ENCODE results near the gene STX8. TPM values are rescaled to one million over a fixed set of nuclear protein-coding genes. Genes with fewer than 3 reads are reported as not detected.

Gene STX8
- polyA plus RNA-seq, 1 of the 3 experiments (the other 2 are of a cell fraction) = 51.3 TPM

DNA sequence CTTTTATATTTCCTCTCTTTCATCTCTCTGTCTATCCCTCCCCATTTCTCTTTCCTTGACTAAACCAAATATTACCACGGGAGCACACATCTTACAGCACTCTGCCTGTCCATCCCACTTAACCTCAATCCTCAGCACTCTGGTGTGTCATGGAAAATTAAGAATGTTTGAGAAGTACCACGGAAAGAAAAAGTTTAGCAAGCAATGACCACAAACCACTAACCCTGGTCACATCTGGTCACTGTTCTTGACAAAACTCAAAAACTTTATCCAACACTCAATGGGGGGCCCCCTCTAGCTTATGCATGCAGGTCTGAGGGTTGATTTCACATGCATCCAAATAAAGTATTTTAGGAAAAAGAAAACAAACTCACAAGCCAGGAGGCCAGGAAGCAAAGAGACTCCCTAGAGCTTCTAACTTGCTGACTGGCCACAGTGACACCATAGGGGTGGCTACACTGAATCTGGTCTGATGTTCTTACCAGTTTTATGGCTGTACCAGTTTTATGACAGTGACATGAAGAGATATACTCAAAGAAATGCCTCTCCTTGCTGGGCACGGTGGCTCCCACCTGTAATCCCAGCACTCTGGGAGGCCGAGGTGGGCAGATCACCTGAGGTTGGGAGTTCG is 229.2 kb downstream of the STX8 start:
- no peaks in the 10 kb centered on the region for H3K36me3 ChIP-seq (replicated peaks in 1 of 2; ENCODE audit: control insufficient read depth in 1 of 2, insufficient read depth in 2 of 2, low read length in 1 of 2)
- H3K27ac ChIP-seq (ENCODE audit: low read depth in 2 of 2, low read length in 1 of 2) = no peak overlapping the region
- CTCF ChIA-PET = no interaction called here
- 72% methylated on average over 4 of the region's 5 CpGs for WGBS (ENCODE audit: low lambda C conversion rate)
- no peak overlapping the region for H3K9ac ChIP-seq
- H2AFZ ChIP-seq (ENCODE audit: low read depth) = no peak overlapping the region
- H4K20me1 ChIP-seq (ENCODE audit: insufficient read depth) = no peaks in the 10 kb centered on the region
- H3K27me3 ChIP-seq (ENCODE audit: insufficient read depth) = no peaks in the 10 kb centered on the region
- no peaks in the 10 kb centered on the region for H3K79me2 ChIP-seq (ENCODE audit: insufficient read depth)
- no peak for DNase-seq
- TF ChIP-seq MEF2A (IDR thresholded peaks at IDR 0.05; ENCODE audit: borderline replicate concordance, low read depth) (no peak), POLR2AphosphoS5 (IDR thresholded peaks at IDR 0.05; ENCODE audit: low read depth, low read length) (no peak), TAF1 (IDR thresholded peaks at IDR 0.05; ENCODE audit: borderline replicate concordance, low read depth, low read length) (no peak), FOSL2 (IDR thresholded peaks at IDR 0.05; ENCODE audit: borderline replicate concordance, low read depth) (no peak), NRF1 (IDR thresholded peaks at IDR 0.05; ENCODE audit: low read depth, low read length) (no peak), TCF12 (IDR thresholded peaks at IDR 0.05) (no peak), YY1 (IDR thresholded peaks at IDR 0.05; ENCODE audit: low read depth) (no peak), JUND (IDR thresholded peaks at IDR 0.05) (no peak), RCOR1 (IDR thresholded peaks at IDR 0.05; ENCODE audit: low read length) (no peak), RAD21 (IDR thresholded peaks at IDR 0.05; ENCODE audit: low read length) (no peak), RFX5 (IDR thresholded peaks at IDR 0.05; ENCODE audit: low read length) (no peak), EP300 (IDR thresholded peaks at IDR 0.05; ENCODE audit: borderline replicate concordance in 1 of 2, low read depth in 1 of 2, low read length in 1 of 2) (no peak), ELF1 (IDR thresholded peaks at IDR 0.05) (no peak)
- TF ChIP-seq, protein P1, sequence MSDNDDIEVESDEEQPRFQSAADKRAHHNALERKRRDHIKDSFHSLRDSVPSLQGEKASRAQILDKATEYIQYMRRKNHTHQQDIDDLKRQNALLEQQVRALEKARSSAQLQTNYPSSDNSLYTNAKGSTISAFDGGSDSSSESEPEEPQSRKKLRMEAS (IDR thresholded peaks at IDR 0.05; ENCODE audit: low read depth) = no peak
- TF ChIP-seq, protein P2, sequence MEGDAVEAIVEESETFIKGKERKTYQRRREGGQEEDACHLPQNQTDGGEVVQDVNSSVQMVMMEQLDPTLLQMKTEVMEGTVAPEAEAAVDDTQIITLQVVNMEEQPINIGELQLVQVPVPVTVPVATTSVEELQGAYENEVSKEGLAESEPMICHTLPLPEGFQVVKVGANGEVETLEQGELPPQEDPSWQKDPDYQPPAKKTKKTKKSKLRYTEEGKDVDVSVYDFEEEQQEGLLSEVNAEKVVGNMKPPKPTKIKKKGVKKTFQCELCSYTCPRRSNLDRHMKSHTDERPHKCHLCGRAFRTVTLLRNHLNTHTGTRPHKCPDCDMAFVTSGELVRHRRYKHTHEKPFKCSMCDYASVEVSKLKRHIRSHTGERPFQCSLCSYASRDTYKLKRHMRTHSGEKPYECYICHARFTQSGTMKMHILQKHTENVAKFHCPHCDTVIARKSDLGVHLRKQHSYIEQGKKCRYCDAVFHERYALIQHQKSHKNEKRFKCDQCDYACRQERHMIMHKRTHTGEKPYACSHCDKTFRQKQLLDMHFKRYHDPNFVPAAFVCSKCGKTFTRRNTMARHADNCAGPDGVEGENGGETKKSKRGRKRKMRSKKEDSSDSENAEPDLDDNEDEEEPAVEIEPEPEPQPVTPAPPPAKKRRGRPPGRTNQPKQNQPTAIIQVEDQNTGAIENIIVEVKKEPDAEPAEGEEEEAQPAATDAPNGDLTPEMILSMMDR (IDR thresholded peaks at IDR 0.05) = no peak
- TF ChIP-seq, protein P3, sequence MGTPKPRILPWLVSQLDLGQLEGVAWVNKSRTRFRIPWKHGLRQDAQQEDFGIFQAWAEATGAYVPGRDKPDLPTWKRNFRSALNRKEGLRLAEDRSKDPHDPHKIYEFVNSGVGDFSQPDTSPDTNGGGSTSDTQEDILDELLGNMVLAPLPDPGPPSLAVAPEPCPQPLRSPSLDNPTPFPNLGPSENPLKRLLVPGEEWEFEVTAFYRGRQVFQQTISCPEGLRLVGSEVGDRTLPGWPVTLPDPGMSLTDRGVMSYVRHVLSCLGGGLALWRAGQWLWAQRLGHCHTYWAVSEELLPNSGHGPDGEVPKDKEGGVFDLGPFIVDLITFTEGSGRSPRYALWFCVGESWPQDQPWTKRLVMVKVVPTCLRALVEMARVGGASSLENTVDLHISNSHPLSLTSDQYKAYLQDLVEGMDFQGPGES (IDR thresholded peaks at IDR 0.05; ENCODE audit: low read depth, low read length) = no peak
- H3K4me2 ChIP-seq = no peak overlapping the region
- POLR2A ChIA-PET = no interaction called here
- no peaks in the 10 kb centered on the region for H3K9me3 ChIP-seq
- peaks cover 7% of the 10 kb centered on the region for H3F3A ChIP-seq (replicated peaks; ENCODE audit: insufficient read depth)
- no peaks in the 10 kb centered on the region for H3K9me2 ChIP-seq
- no peaks in the 10 kb centered on the region; a peak in 1 of 4 replicates for H3K4me1 ChIP-seq (ENCODE audit: control insufficient read depth in 1 of 2, insufficient read depth in 2 of 2, low read depth in 1 of 2, low read length in 1 of 2)
- H3K4me3 ChIP-seq (ENCODE audit: low read depth in 2 of 2, low read length in 1 of 2) = no peak overlapping the region

DNA sequence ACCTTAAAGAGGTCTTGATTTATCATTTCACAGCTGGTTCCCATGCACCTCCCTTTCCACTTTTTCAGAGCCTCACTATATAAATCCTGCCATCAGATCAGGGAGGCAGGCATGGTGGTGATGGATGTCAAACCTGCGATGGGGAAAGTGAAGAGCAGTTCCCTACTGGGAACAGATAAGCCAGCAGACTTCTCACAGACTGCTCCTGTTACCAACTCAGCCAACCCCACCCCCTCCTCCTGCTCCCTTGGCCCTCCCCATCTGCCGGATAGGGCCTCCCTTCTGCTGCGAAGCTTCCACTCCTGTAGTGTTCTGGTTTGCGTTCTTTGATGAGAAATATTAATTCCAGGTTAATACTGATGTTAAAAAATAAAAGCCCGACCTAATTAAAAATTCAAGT is 232.1 kb downstream of the STX8 start:
- H2AFZ ChIP-seq (ENCODE audit: low read depth) = no peak overlapping the region
- no peak for TF ChIP-seq RAD21 (IDR thresholded peaks at IDR 0.05; ENCODE audit: low read length)
- TF ChIP-seq POLR2AphosphoS5 (IDR thresholded peaks at IDR 0.05; ENCODE audit: low read depth, low read length) = no peak
- TF ChIP-seq, protein P2 (IDR thresholded peaks at IDR 0.05) = no peak
- no peak for TF ChIP-seq FOXJ3 (CRISPR knock-in tag; IDR thresholded peaks at IDR 0.05)
- no peak for TF ChIP-seq ELF1 (IDR thresholded peaks at IDR 0.05)
- no peak for TF ChIP-seq MXI1 (IDR thresholded peaks at IDR 0.05; ENCODE audit: low read depth, low read length)
- TF ChIP-seq SMC3 (IDR thresholded peaks at IDR 0.05; ENCODE audit: low read depth, low read length) = no peak
- TF ChIP-seq RFX5 (IDR thresholded peaks at IDR 0.05; ENCODE audit: low read length) = no peak
- TF ChIP-seq GATA2 (CRISPR knock-in tag; IDR thresholded peaks at IDR 0.05) = no peak
- TF ChIP-seq TAF1 (IDR thresholded peaks at IDR 0.05; ENCODE audit: borderline replicate concordance, low read depth, low read length) = no peak
- TF ChIP-seq RXRA (IDR thresholded peaks at IDR 0.05; ENCODE audit: borderline replicate concordance, low read depth) = no peak
- no peak for TF ChIP-seq EP300 (IDR thresholded peaks at IDR 0.05; ENCODE audit: borderline replicate concordance in 1 of 2, low read depth in 1 of 2, low read length in 1 of 2)
- no peak for TF ChIP-seq NRF1 (IDR thresholded peaks at IDR 0.05; ENCODE audit: low read depth, low read length)
- TF ChIP-seq, protein P1 (IDR thresholded peaks at IDR 0.05; ENCODE audit: low read depth) = no peak
- TF ChIP-seq GABPA (IDR thresholded peaks at IDR 0.05; ENCODE audit: low read depth) = no peak
- TF ChIP-seq RCOR1 (IDR thresholded peaks at IDR 0.05; ENCODE audit: low read length) = no peak
- no peak for TF ChIP-seq TCF12 (IDR thresholded peaks at IDR 0.05)

More for the DNA sequence above, 232.1 kb downstream of the STX8 start:
- no peak overlapping the region for H3K4me2 ChIP-seq
- peak; percentile 24 for DNase-seq
- H3K27me3 ChIP-seq (ENCODE audit: insufficient read depth) = no peaks in the 10 kb centered on the region
- no peaks in the 10 kb centered on the region; a peak in 1 of 4 replicates for H3K4me1 ChIP-seq (ENCODE audit: control insufficient read depth in 1 of 2, insufficient read depth in 2 of 2, low read depth in 1 of 2, low read length in 1 of 2)
- no peak overlapping the region for H3K27ac ChIP-seq (ENCODE audit: low read depth in 2 of 2, low read length in 1 of 2)
- H3K79me2 ChIP-seq (ENCODE audit: insufficient read depth) = no peaks in the 10 kb centered on the region
- H3K4me3 ChIP-seq (ENCODE audit: low read depth in 2 of 2, low read length in 1 of 2) = no peak overlapping the region
- 90% methylated on average over 5 of the region's 5 CpGs for WGBS (ENCODE audit: low lambda C conversion rate)
- H3K9ac ChIP-seq = no peak overlapping the region
- no peaks in the 10 kb centered on the region for H3K9me3 ChIP-seq
- H3K9me2 ChIP-seq = no peaks in the 10 kb centered on the region
- POLR2A ChIA-PET = no interaction called here
- H3F3A ChIP-seq (replicated peaks; ENCODE audit: insufficient read depth) = no peaks in the 10 kb centered on the region
- no peaks in the 10 kb centered on the region for H4K20me1 ChIP-seq (ENCODE audit: insufficient read depth)
- no peaks in the 10 kb centered on the region for H3K36me3 ChIP-seq (replicated peaks in 1 of 2; ENCODE audit: control insufficient read depth in 1 of 2, insufficient read depth in 2 of 2, low read length in 1 of 2)
- CTCF ChIA-PET = no interaction called here

All from SK-N-SH (cell line).